Measurements from ENCODE around the gene MRAP.

Gene MRAP

DNA sequence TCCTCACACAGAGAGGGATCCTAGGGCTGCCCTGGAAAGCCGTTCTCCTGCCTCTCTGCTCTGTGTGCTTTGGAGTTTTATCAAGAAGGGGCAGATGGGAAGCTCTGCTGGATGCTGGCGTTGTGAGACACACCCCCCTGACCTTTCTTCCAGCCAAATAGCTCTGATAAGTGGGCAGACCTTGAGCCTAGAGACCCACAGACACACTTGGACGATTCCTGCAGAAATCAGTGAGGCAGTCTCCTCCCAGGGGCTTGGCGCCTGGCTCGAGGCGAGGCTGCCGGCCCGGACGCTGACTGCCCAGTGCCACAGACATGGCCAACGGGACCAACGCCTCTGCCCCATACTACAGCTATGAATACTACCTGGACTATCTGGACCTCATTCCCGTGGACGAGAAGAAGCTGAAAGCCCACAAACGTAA is at the start of gene MRAP:
Gene MRAP (plus strand): TSS at position 198 of the 424 bp plus-strand sequence. CDS start 117 bp downstream, at position 315.
- TF ChIP-seq, protein P1, sequence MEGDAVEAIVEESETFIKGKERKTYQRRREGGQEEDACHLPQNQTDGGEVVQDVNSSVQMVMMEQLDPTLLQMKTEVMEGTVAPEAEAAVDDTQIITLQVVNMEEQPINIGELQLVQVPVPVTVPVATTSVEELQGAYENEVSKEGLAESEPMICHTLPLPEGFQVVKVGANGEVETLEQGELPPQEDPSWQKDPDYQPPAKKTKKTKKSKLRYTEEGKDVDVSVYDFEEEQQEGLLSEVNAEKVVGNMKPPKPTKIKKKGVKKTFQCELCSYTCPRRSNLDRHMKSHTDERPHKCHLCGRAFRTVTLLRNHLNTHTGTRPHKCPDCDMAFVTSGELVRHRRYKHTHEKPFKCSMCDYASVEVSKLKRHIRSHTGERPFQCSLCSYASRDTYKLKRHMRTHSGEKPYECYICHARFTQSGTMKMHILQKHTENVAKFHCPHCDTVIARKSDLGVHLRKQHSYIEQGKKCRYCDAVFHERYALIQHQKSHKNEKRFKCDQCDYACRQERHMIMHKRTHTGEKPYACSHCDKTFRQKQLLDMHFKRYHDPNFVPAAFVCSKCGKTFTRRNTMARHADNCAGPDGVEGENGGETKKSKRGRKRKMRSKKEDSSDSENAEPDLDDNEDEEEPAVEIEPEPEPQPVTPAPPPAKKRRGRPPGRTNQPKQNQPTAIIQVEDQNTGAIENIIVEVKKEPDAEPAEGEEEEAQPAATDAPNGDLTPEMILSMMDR (IDR thresholded peaks at IDR 0.05; ENCODE audit: poor library complexity, severe bottlenecking), result no peak
- no peak for DNase-seq (ENCODE audit: low spot score)

DNA sequence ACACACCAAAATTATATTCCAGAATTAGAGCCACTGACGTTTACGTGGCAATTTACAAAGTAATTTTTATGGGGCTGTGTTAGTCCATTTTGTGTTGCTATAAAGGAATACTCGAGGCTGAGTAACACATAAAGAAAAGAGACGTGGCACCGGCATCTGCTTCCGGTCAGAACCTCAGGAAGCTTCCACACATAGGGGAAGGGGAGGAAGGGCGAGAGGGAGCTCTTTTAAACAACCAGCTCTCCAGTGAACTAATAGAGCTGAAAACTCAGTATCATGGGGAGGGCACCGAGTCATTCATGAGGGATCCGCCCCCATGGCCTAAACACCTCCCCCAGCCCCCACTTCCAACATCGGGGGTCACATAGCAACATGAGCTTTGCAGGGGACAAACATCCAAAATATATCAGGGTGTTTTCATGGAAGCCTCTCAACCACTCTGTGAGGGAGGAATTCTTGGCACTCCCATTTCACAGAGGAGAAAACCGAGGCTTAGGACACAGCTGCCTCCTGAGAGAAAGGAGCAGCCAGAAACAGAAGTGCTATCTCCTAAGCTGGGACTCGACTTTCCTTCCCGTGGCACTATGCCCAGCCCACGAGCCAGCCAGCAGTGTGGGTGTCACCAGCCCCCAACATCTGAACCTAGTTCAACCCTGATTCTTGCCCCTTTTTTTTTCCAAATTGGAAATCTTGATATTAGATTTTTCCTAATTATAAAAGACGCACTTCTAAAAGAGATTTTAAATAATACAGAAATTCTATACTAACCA is 49.0 kb upstream of the MRAP start:
- ATAC-seq (ENCODE audit: low read depth) (no peak), DNase-seq (ENCODE audit: low spot score) (no peak)

More for the DNA sequence above, at the start of gene MRAP:
- no peaks in the 10 kb centered on the region for H3K9me3 ChIP-seq (ENCODE audit: severe bottlenecking)
- no peaks in the 10 kb centered on the region for H3K4me1 ChIP-seq (ENCODE audit: insufficient read depth, poor library complexity, severe bottlenecking)
- no peak within 1 kb of the TSS for H3K4me3 ChIP-seq (ENCODE audit: severe bottlenecking)
- no peak for ATAC-seq (ENCODE audit: low read depth)
- no peak within 1 kb of the TSS for H3K27ac ChIP-seq (ENCODE audit: poor library complexity, severe bottlenecking)
- no peaks in the 10 kb centered on the region for H3K27me3 ChIP-seq (ENCODE audit: insufficient read depth, poor library complexity, severe bottlenecking)
- H3K36me3 ChIP-seq (ENCODE audit: low read depth), result peaks cover 3% of the 10 kb centered on the region; the same call in 1 of the 2 replicates

DNA sequence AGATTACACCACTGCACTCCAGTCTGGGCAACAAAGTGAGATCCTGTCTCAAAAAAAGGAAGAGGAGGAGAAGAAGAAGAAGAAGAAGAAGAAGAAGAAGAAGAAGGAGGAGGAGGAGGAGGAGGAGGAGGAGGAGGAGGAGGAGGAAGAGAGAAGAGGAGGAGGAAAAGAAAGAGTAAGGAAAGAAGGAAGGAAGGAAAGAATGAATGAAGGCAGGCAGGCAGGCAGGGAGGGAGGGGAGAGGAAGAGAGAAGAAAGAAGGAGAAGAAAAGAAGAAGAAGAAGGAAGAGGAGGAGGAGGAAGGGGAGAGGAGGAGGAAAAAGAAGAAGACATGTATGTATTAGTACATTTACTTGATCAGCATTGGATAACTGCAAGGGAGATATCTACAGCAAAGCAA is 46.5 kb upstream of the MRAP start:
- DNase-seq (ENCODE audit: low spot score), result no peak
- Histone ChIP-seq H3K27ac (ENCODE audit: poor library complexity, severe bottlenecking) (no peak overlapping the region), H3K9me3 (ENCODE audit: severe bottlenecking) (no peaks in the 10 kb centered on the region), H3K36me3 (ENCODE audit: low read depth) (no peaks in the 10 kb centered on the region), H3K4me3 (ENCODE audit: severe bottlenecking) (no peak overlapping the region), H3K27me3 (ENCODE audit: insufficient read depth, poor library complexity, severe bottlenecking) (peaks cover 30% of the 10 kb centered on the region), H3K4me1 (ENCODE audit: insufficient read depth, poor library complexity, severe bottlenecking) (no peaks in the 10 kb centered on the region)
- ATAC-seq (ENCODE audit: low read depth), result no peak
- TF ChIP-seq, protein P1 (IDR thresholded peaks at IDR 0.05; ENCODE audit: poor library complexity, severe bottlenecking), result no peak

More for the DNA sequence above, 49.0 kb upstream of the MRAP start:
- Histone ChIP-seq H3K9me3 (ENCODE audit: severe bottlenecking) (no peaks in the 10 kb centered on the region), H3K27me3 (ENCODE audit: insufficient read depth, poor library complexity, severe bottlenecking) (peaks cover 33% of the 10 kb centered on the region), H3K4me1 (ENCODE audit: insufficient read depth, poor library complexity, severe bottlenecking) (no peaks in the 10 kb centered on the region), H3K36me3 (ENCODE audit: low read depth) (no peaks in the 10 kb centered on the region), H3K4me3 (ENCODE audit: severe bottlenecking) (no peak overlapping the region), H3K27ac (ENCODE audit: poor library complexity, severe bottlenecking) (no peak overlapping the region)
- TF ChIP-seq, protein P1 (IDR thresholded peaks at IDR 0.05; ENCODE audit: poor library complexity, severe bottlenecking), result no peak

DNA sequence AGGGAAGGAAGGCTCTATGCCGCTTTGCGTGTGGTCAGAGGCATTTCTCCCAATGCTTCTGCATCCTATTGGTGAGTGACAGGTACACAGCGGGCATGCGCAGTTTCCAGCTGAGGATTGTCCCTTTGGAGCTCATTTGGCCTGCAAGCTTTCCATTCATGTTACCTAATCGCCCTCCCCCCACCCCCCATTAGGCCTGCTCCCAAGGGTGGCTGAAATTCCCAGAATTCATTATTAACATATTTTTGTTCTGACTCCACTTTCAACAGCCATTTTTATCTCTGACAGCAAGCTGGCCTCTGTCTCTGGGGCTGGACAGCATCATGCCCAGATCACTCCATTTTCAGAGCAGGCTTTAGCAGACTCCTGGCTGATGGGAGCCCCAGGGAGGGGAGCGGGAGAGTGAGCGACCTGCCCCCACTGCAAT is 45.4 kb upstream of the MRAP start:
- no peak for DNase-seq (ENCODE audit: low spot score)
- H3K27ac ChIP-seq (ENCODE audit: poor library complexity, severe bottlenecking), result no peak overlapping the region
- H3K27me3 ChIP-seq (ENCODE audit: insufficient read depth, poor library complexity, severe bottlenecking), result peaks cover 19% of the 10 kb centered on the region
- peaks cover 3% of the 10 kb centered on the region for H3K4me1 ChIP-seq (ENCODE audit: insufficient read depth, poor library complexity, severe bottlenecking)
- ATAC-seq (ENCODE audit: low read depth), result no peak
- no peak overlapping the region for H3K4me3 ChIP-seq (ENCODE audit: severe bottlenecking)
- TF ChIP-seq, protein P1 (IDR thresholded peaks at IDR 0.05; ENCODE audit: poor library complexity, severe bottlenecking), result no peak
- no peaks in the 10 kb centered on the region for H3K36me3 ChIP-seq (ENCODE audit: low read depth)
- H3K9me3 ChIP-seq (ENCODE audit: severe bottlenecking), result no peaks in the 10 kb centered on the region

DNA sequence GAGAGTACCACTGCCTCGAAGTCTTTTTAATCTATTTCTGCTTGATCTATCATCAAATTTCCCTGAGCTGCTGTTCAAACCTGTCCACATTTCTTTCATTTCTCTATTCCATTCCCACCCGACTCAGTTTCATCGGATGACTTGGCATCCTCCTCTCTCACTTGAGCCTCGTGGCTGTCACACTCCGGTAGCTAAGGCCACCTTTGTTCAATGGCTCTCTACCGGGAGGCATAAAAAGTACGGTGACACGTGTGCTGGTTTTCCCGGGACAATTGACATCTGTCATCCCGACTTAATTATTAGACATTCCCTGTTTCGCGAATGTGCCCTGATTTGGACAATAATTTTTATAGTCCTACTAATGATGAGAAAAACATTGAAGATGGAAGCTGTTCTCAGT is 42.4 kb upstream of the MRAP start:
- Histone ChIP-seq H3K4me1 (ENCODE audit: insufficient read depth, poor library complexity, severe bottlenecking) (peaks cover 3% of the 10 kb centered on the region), H3K27ac (ENCODE audit: poor library complexity, severe bottlenecking) (no peak overlapping the region), H3K4me3 (ENCODE audit: severe bottlenecking) (no peak overlapping the region), H3K9me3 (ENCODE audit: severe bottlenecking) (no peaks in the 10 kb centered on the region), H3K36me3 (ENCODE audit: low read depth) (no peaks in the 10 kb centered on the region), H3K27me3 (ENCODE audit: insufficient read depth, poor library complexity, severe bottlenecking) (no peaks in the 10 kb centered on the region)
- DNase-seq (ENCODE audit: low spot score), result no peak
- ATAC-seq (ENCODE audit: low read depth), result no peak
- TF ChIP-seq, protein P1 (IDR thresholded peaks at IDR 0.05; ENCODE audit: poor library complexity, severe bottlenecking), result no peak

Data from RWPE2 (cell line).